ENCODE results near the gene LONP2. TPM values are rescaled to one million over a fixed set of nuclear protein-coding genes. Genes with fewer than 3 reads are reported as not detected.
"Not testable (repeated sequence)": the region's sequence is repeated elsewhere in the genome, so short reads cannot be mapped to it uniquely, and the experiment has no call there.

Gene LONP2
- total and polyA plus RNA-seq, 9 of the 15 experiments (the other 6 are each of a cell fraction or from before 2014, with no cell fraction given) = 8.1 to 41.2 (median 25.6) TPM

- TF ChIP-seq, protein P1, sequence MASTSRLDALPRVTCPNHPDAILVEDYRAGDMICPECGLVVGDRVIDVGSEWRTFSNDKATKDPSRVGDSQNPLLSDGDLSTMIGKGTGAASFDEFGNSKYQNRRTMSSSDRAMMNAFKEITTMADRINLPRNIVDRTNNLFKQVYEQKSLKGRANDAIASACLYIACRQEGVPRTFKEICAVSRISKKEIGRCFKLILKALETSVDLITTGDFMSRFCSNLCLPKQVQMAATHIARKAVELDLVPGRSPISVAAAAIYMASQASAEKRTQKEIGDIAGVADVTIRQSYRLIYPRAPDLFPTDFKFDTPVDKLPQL (IDR thresholded peaks at IDR 0.05; ENCODE audit: extremely low read depth, insufficient read length) = no peak
Measured at GRCh38 chr16:48370229-48370628, 126.1 kb downstream of the LONP2 start (continued).

DNA sequence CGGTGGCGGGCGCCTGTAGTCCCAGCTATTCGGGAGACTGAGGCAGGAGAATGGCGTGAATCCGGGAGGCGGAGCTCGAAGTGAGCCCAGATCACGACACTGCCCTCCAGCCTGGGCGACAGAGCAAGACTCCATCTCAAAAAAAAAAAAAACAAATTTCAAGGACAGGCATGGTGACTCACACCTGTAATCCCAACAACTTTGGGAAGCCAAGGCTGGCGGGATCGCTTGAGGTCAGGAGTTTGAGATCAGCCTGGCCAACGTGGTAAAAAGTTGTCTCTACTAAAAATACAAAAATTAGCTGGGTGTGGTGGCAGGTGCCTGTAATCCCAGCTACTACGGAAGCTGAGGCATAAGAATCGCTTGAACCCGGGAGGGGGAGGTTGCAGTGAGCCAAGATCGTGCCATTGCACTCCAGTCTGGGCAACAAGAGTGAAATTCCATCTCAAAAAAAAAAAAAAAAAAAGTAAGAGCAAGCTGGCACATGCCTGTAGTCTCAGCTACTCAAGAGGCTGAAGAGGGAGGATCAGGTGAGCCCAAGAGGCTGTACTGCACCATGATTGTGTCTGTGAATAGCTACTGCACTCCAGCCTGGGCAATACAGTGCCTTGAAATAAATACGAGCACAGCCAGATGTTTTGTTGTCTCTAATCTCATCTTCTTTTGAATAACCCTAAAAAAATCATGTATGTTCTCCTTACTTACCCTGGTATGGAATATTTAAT is 126.7 kb downstream of the LONP2 start:
- DNase-seq (ENCODE audit: extremely low read depth in 1 of 4, low spot score in 3 of 4); H3K9ac ChIP-seq (ENCODE audit: insufficient read depth in 1 of 2, low read depth in 2 of 2, low read length in 2 of 2); H3K27ac ChIP-seq (ENCODE audit: extremely low read depth, low read depth, low read length); H3K9me1 ChIP-seq (ENCODE audit: control insufficient read depth, insufficient read depth, low read length); intact Hi-C loops (cut with micrococcal nuclease); H3K4me3 ChIP-seq; H3K9me3 ChIP-seq (replicated peaks; ENCODE audit: control insufficient read depth, insufficient read depth, low read depth, low read length); in situ Hi-C loops (cut with MboI); CTCF ChIA-PET (ENCODE audit: low intra/inter-chr PET ratio); H3K36me3 ChIP-seq (ENCODE audit: control insufficient read depth, insufficient read depth, low read length); H2AFZ ChIP-seq (ENCODE audit: low read depth, low read length); FAIRE-seq; BruUV-seq (replicated peaks); H3K27me3 ChIP-seq (ENCODE audit: control insufficient read depth in 2 of 2, insufficient read depth in 2 of 2, low read length in 2 of 2); ATAC-seq; H3K4me2 ChIP-seq (ENCODE audit: insufficient read depth, low read length): not testable (repeated sequence)
- POLR2A ChIA-PET = interaction anchor here (1.2 to 2.1 kb wide), 3 partner anchors 9 to 13 kb away, joined by 3 to 16 read pairs (median 8); no protein-coding TSS in a partner anchor
- H4K20me1 ChIP-seq (replicated peaks; ENCODE audit: control insufficient read depth, insufficient read depth, low read length) = peaks cover 11% of the 10 kb centered on the region; the same call in 1 of the 2 replicates
- peaks cover 98% of the 10 kb centered on the region for H3K79me2 ChIP-seq (ENCODE audit: control insufficient read depth, insufficient read depth, low read length)
- H3K4me1 ChIP-seq (replicated peaks in 1 of 2; ENCODE audit: control insufficient read depth in 2 of 2, insufficient read depth in 2 of 2, low read length in 2 of 2) = peaks cover 9 to 32% of the 10 kb centered on the region in 2 experiments
- WGBS (ENCODE audit: insufficient coverage, low coverage, missing lambda C conversion rate) = 88% methylated on average over 17 of the region's 18 CpGs

DNA sequence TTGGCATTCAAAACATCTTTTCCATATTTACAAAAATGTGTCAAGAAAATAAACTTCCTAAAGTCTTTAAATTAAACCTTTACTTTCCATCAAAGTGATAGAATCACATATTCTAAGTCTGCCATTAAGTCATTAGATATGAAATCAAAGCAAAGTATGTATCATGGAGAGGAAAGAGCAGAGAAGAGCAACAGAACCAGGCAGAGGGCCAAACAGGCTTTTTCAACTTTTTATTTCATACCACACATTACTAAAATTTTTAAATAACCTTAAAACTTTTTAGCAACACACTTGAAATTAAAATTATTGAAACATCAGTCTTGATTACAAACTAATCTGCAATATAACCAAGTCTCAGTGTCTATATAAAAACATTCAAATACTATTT is 127.3 kb downstream of the LONP2 start:
- H3K4me3 ChIP-seq = no peak overlapping the region
- BruUV-seq (replicated peaks) = no TSS peak
- DNase-seq (ENCODE audit: extremely low read depth in 1 of 4, low spot score in 3 of 4) (no peak), FAIRE-seq (no peak), ATAC-seq (no peak)
- no peak overlapping the region for H2AFZ ChIP-seq (ENCODE audit: low read depth, low read length)
- H3K9ac ChIP-seq (ENCODE audit: insufficient read depth in 1 of 2, low read depth in 2 of 2, low read length in 2 of 2) = no peak overlapping the region
- intact Hi-C loops (cut with micrococcal nuclease) = no loop called here
- no peaks in the 10 kb centered on the region for H3K27me3 ChIP-seq (ENCODE audit: control insufficient read depth in 2 of 2, insufficient read depth in 2 of 2, low read length in 2 of 2)
- H4K20me1 ChIP-seq (replicated peaks; ENCODE audit: control insufficient read depth, insufficient read depth, low read length) = peaks cover 11% of the 10 kb centered on the region; the same call in 1 of the 2 replicates
- H3K4me2 ChIP-seq (ENCODE audit: insufficient read depth, low read length) = no peak overlapping the region
- no peaks in the 10 kb centered on the region for H3K9me3 ChIP-seq (replicated peaks; ENCODE audit: control insufficient read depth, insufficient read depth, low read depth, low read length)
- CTCF ChIA-PET (ENCODE audit: low intra/inter-chr PET ratio) = no interaction called here
- POLR2A ChIA-PET = no interaction called here
- in situ Hi-C loops (cut with MboI) = no loop called here
- peaks cover 8 to 30% of the 10 kb centered on the region in 2 experiments; a peak in 4 of 5 replicates for H3K4me1 ChIP-seq (replicated peaks in 1 of 2; ENCODE audit: control insufficient read depth in 2 of 2, insufficient read depth in 2 of 2, low read length in 2 of 2)
- H3K27ac ChIP-seq (ENCODE audit: extremely low read depth, low read depth, low read length) = no peak overlapping the region
- no peaks in the 10 kb centered on the region for H3K9me1 ChIP-seq (ENCODE audit: control insufficient read depth, insufficient read depth, low read length)
- peaks cover 97% of the 10 kb centered on the region for H3K79me2 ChIP-seq (ENCODE audit: control insufficient read depth, insufficient read depth, low read length)
- no peaks in the 10 kb centered on the region for H3K36me3 ChIP-seq (ENCODE audit: control insufficient read depth, insufficient read depth, low read length)
- TF ChIP-seq NFE2L1 (tag; IDR thresholded peaks at IDR 0.05; ENCODE audit: borderline replicate concordance, low read depth) = no peak
- no peak for TF ChIP-seq MAFG (tag; conservative IDR thresholded peaks at IDR 0.05)
- no peak for TF ChIP-seq E2F6 (IDR thresholded peaks at IDR 0.05; ENCODE audit: borderline replicate concordance in 1 of 2, extremely low read depth in 1 of 2, insufficient read depth in 1 of 2, insufficient read length in 1 of 2, low read depth in 1 of 2, low read length in 1 of 2, poor library complexity in 1 of 2, severe bottlenecking in 1 of 2)
- no peak for TF ChIP-seq CTCF (IDR thresholded peaks at IDR 0.05 in 2 of 3, conservative IDR thresholded peaks at IDR 0.05 in 1 of 3; ENCODE audit: insufficient read depth in 2 of 3, low read depth in 1 of 3, low read length in 3 of 3)
- TF ChIP-seq ZBED1 (IDR thresholded peaks at IDR 0.05) = no peak
- no peak for TF ChIP-seq PURB (CRISPR knock-in tag; IDR thresholded peaks at IDR 0.05; ENCODE audit: low read depth)
